G401 (cell line): ENCODE measurements around the gene MC2R. TPM values are rescaled to one million over a fixed set of nuclear protein-coding genes. Genes with fewer than 3 reads are reported as not detected.

Experiments used
- DNase-seq: peaks from one replicate; pipeline ENCODE4 v3.0.0-alpha.2; 2015; ENCODE audit warnings: low spot score
- in situ Hi-C: cut with HindIII; loops from 2 replicates; pipeline ENCODE4 v1.10.0; 2016; ENCODE audit warnings: low sequenced_read_pairs, mixed read lengths
- total RNA-seq: library from RNA; depleted of rRNA; stranded (reverse); fragments of >200 nt; shearing (Covaris generic); gene quantifications from 2 replicates; pipeline ENCODE4 v1.2.3, GENCODE V29; 2014; rRNA removed

Gene MC2R
- not detected in 2 replicates for total RNA-seq

DNA sequence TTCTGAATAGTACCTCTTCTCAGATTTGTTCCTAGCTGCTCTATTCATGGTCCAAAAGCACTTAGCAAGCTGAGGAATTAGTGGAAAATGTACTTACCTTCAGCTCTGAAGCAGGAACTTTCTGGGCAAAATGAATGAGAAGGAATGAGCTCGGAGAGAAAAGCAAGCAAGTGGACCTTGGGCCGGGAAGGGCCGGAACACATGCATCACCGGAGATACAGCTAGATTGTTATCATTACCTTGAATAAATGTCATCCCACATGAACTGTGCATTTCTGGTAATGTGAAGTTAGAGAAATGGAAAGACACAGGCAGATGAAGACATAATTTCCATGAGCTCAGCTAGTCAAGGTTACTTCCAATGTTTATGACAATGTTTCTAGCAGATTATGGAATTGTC lies at the start of gene MC2R:
TSS of gene MC2R (minus strand) at position 146 of the 400 bp plus-strand sequence. CDS start 30,018 bp downstream, outside the sequence.
- peak; percentile 25 for DNase-seq
- in situ Hi-C loops, result no loop called here

DNA sequence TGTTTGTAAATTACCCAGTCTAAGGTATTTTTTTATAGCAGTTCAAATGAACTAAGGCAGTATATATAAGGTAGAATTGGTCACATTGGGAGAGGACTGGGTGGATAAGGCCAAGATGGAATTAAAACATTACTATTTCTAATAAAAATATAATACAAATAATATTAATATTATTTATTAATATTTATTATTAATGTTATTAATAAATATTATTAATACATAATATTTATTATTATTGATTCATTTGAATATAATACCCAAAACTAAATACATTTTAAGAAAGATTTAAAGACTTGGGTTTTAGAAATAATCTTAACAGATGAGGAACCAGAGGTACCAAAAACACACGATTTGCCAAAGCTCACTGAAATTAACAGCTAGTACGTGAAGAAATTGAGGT lies 30.5 kb upstream of the MC2R start:
- no peak for DNase-seq
- in situ Hi-C loops, result no loop called here

DNA sequence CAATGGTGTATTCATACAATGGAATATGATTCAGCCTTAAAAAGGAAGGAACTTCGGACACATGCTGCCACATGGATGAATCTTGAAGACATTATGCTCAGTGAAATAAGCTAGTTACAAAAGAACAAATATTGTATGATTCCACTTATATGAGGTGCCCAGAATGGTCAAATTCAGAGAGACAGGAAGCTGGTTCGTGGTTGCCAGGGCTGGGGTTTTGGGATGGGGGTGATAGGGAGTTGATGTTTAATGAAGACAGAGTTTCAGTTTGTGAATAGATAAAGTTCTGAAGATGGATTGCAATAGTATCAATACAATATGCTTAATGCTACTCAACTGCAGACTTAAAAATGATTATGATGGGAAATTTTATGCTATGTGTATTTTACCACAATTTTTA lies 28.0 kb upstream of the MC2R start:
- in situ Hi-C loops, result no loop called here
- no peak for DNase-seq

DNA sequence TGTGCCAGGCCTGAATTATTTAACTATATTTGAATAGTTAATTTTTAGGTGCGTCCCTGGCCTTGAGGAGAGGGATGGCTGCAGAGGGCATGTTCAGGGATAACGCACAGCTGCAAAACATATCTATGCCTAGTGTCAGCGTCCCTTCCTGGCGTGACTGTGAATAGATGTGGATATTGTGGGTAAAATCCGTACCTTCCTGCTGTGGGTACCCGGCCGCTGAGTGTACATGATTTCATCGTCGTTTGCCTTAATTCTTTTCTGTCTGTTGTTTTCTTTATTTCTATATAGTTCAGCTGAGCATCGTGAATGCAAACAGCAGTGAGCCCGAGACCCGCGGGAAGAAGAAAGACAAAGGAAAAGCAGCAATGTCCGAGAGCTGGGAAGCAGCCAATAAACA lies 25.0 kb upstream of the MC2R start:
- DNase-seq, result no peak
- in situ Hi-C loops, result no loop called here

DNA sequence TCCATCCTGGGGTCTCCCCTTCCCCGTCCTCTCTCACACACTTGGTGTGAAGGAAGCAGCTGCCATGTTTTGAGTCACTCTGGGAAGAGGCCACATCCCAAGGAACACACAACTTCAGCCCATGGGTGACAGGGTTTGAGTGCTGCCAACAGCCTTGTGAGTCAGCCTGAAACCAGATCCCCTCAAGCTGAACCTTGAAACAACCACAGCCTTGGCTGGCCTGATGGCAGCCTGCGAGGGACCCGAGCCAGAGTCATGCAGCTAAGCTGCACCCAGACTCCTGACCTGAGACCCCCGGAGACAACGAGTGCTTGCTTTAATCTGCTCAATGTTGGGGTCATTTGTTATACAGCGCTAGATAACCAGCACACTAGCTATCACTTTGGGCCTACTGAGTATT lies 19.3 kb upstream of the MC2R start:
- no peak for DNase-seq
- in situ Hi-C loops, result no loop called here

DNA sequence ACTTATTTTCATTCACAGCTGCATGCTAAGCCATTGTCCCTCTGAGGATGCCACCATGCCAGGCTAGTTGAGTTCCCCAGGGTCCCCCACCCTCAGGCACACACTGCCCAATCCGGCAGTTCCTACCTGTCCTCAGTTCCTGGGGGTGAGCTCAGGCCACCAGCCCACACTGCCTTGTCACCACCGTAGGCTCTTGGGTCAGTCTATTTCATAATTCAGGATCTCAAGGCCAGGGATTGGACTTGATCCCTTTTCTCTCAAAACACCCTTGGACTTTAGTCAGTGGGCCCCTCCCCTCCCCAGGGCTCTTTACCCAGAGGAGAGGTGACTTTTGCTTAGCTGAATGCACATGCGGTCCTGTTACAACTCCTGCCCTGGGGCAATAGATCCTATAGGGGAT lies 18.7 kb upstream of the MC2R start:
- no peak for DNase-seq
- in situ Hi-C loops, result no loop called here

DNA sequence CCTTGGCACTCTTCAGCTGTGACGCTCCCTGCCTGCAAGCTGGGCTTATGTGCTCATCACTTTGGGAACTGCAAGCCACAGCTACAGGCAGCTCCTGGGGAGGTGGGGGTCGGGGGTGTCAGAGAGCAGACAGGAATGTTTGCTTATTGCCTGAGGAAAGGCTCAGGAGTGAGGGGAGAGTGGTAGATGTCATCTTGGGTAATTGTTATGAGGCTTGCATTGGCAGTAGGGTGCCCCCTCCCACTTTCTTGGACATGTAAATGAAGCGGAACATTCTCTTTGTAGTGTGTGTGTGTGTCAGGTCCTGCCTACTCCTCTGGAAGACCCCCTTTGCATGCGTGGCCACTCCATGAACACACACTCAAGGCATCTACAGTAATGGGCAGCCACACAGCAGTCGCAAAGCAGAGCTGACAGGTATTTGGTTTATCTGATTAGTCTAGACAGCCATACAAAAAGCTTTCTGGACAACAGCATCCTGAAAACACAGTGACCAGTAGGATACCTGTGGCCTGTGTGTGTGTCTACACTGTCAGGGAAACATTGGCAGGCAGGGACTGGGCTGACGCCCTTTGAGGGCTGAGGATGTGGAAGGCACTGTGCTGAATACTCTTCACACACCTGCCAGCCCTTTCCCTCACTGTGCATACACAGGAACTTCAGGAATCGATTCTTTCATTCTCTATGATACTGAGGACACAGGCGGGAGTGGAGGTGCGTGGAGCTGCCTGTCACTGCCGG lies 17.1 kb upstream of the MC2R start:
- in situ Hi-C loops, result no loop called here
- no peak for DNase-seq

DNA sequence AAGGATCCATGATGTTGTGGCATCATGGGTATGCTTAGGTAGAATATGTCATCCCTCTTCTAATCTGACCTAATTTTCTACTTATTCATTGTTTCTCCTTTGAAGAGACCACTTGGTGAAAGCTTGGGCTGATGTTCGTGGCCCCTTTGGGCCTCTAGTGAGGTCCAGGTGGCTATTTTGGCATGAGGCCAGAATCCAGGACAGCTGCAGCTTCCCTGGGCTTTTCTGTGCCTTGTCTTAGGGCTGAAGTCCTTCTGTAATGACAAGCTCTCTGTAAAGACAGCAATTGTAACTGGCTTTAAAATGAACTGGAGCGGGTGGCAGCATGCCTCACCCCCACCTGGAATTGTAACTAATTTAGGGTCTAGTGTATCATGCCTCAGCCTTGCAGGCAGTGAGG lies 15.6 kb upstream of the MC2R start:
- DNase-seq, result no peak
- in situ Hi-C loops, result no loop called here

DNA sequence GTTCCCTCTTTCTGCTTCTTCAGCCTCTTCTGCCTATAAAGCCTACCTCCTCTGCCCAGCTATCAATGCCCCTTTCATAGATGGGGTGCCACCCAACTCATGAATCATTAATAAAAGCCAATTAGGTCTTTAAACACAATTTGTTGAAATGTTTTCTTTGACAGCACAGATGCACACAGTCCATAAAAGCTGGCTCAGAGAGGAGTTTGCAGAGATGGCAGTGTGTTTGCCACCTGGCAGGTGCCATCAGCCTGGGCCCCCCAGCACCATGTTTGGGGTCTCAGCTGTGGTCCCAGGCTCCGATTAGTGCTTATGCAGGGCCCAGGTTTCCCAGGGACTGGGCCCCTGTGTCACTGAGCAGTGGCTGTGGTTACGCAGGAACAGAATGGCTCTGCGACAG lies 7.9 kb upstream of the MC2R start:
- no peak for DNase-seq
- in situ Hi-C loops, result no loop called here

DNA sequence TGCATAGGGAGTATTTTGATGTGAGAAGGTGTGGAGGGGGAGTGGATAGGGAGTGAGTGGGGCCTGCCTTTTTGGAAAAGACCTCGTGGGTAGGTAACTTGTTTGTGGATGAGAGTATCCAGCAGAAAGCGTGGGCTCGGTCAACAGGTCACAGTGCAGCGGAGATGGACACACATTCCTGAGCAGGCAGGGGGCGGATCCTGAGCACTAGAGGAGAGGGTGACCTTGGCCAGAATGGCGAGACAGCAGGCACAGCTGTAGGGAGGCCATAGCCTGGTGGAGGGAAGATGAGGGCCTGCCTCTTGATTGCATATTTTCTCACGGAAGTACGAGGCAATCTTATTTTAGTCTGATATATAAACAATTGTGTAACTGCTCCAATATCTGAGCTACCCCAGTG lies 3.6 kb upstream of the MC2R start:
- in situ Hi-C loops, result no loop called here
- DNase-seq, result no peak

DNA sequence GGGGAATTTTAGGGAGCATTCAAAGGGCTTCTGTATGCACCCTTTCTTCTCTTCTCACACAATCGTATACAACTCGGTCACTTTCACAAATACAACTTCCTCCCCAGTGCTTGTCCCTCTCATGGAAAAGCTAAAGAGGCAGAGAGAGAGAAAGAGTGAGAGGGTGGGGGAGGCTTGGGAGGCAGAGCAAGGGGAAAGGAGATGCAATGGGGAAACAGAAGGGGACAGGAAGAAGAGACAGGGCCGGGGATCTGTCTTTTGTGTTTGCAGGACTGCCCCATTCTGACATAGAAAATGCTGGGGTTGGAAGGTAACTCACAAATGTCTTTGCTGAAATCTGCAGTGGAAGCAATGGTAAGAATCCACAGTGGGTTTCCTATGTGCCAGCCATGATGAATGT lies 2.1 kb upstream of the MC2R start:
- in situ Hi-C loops, result no loop called here

DNA sequence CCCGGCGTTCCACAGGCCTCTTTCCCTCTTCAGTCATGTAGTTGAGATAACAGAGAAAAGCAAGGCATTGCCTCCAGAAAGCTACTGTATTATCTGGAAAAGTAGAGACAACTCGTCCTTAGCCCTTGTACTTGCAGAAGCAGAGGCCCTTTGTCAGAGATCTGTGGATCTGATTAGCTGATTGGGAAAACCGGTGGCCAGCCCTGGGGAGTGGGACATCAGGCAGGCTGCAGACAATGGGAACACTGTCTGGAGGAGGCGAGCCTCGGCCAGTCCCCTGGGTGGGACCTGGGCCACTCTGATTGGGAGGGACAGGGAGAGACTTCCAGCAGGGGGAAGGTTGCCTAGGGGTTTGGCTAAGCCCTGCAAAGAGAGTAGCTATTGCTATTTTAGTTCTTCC lies 1.2 kb upstream of the MC2R start:
- in situ Hi-C loops, result no loop called here

More for the DNA sequence above, 2.1 kb upstream of the MC2R start:
- no peak for DNase-seq

DNA sequence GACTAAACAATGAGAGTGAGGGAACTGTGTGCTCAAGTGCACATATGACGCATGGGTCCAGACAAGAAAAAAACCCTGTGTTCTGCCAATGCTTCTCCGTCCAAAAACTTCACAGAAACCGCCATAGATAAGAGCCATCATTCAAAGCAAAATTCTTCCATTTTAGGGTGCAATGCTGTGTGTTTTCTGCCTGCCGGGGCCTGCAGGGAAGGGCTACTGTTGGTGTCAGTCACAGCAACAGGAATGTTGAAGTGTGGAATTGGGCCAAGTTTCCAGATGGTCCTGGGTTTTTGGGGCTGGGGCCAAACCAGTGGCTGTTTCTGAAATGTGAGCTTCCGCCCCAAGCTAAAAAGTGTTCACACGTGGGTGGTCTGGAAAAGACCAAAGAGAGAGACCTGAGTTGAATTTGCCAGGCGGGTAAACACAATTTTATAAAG lies 677 bp upstream of the MC2R start:
- in situ Hi-C loops, result no loop called here

More for the DNA sequence above, 1.2 kb upstream of the MC2R start:
- no peak for DNase-seq

DNA sequence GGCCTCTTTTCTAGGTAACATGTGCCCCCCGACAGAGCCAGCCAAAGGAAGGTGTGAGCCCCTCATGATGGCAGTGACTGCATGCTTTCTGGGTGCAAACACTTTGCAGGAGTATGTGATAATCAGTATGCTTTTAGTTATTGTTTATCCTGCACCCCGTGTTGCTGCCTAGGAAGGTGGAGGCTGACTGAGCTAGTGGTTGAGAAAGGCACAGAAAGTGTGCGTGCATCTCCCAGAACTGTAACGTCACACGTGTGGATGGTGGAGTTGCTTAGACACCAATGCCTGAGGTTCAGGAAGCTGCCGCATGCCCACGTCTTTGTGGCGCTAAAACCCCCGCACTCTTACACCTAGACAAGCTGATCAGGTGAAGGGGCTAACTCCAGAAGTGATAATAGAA lies 580 bp downstream of the MC2R start:
- in situ Hi-C loops, result no loop called here
- no peak for DNase-seq

More for the DNA sequence above, 677 bp upstream of the MC2R start:
- DNase-seq, result peak; percentile 90

DNA sequence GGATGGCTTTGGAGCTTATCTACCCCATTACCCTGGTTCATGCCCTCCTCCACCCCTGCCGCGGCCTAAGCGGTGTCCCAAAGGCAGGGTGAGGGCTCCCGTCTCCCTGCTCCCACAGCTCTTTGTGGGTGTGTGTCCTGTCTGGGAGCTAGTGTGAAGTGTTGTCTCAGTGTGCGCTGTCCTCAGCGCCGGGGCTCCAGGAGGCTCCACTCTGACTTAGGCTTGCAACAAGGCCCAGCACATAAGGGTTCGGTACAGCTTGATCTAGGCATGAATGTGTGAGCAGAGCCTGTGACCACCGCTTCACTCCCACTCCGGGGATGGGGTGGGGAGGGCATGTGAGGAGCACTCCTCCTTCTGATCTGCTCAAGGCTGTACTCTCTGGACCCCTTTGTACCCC lies 1.2 kb downstream of the MC2R start:
- no peak for DNase-seq
- in situ Hi-C loops, result no loop called here

DNA sequence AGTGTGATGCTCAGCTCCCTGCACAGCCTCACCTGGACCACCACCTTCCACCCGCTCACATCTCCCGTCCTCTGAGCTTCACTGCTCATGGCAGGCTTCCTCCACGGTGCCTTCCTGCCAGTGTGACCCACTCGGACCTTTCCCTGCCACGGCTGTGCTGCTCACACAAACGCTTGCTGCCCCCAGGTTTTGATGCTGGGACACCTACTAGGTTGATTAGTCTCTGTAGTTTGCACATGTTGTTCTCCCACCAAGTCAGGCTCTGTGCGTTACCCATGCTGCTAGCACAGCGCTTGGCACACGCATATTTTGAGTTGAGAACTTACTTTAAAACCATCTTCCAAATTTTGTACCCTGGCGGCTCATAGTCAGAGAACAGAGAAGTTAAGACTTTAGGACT lies 2.1 kb downstream of the MC2R start:
- in situ Hi-C loops, result no loop called here
- DNase-seq, result no peak

DNA sequence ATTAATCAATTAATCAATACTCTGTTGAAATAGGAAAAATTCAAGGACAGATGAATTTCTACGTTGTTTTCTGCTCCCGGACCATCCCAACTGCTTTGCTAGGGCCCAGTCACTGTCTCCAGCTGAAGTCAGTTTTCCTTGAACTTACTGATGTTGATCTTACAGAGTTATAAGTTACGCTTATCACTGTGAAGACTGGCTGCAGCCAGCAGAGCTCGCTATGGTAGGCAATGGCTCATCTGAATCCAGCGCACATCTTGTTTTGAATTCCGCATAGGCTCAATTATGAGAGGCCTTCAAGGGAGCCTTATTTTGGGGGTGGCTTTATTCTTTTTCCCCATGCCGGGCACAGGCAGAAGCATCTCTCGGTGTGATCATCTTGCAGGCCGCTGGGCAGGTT lies 2.7 kb downstream of the MC2R start:
- in situ Hi-C loops, result no loop called here
- DNase-seq, result no peak

DNA sequence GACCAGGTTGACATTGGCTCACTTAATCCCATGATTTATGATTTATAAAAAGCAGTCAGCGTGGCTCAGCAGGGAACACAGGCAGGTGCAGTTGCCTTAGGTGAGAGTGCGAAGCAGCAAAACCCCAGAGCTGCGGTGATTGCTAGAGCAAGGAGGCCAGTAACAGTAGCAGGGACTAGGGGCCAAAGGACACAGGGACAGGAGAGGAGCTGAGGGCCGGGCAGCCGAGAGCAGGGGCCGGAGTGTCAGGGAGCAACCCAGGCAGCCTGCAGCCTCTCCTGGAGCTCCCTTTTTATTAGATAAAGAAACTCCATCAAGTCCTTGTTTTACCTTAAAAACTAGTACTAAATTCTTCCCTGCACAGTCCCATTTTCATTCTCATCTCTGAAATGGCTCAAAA lies 4.3 kb downstream of the MC2R start:
- no peak for DNase-seq
- in situ Hi-C loops, result no loop called here

DNA sequence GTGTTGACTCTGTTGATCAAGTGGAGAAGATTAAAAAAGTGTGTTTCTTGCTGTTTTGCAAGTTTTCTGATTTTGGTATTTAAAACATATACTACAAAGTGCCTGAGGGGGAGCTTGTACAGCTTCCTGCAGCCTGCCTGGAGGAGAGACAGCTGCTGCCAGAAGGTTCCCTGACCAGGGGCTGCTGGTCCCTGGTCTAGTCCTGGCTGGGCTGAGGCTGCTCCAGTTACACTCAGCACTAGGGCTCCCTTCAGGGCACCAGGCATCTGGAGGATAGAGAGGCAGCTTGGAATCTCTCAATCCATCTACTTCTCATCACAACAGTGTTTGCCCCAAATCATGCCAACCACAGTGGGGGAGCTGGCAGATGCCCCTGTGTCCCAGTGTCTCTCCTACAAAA lies 4.8 kb downstream of the MC2R start:
- in situ Hi-C loops, result no loop called here
- DNase-seq, result peak; percentile 29

DNA sequence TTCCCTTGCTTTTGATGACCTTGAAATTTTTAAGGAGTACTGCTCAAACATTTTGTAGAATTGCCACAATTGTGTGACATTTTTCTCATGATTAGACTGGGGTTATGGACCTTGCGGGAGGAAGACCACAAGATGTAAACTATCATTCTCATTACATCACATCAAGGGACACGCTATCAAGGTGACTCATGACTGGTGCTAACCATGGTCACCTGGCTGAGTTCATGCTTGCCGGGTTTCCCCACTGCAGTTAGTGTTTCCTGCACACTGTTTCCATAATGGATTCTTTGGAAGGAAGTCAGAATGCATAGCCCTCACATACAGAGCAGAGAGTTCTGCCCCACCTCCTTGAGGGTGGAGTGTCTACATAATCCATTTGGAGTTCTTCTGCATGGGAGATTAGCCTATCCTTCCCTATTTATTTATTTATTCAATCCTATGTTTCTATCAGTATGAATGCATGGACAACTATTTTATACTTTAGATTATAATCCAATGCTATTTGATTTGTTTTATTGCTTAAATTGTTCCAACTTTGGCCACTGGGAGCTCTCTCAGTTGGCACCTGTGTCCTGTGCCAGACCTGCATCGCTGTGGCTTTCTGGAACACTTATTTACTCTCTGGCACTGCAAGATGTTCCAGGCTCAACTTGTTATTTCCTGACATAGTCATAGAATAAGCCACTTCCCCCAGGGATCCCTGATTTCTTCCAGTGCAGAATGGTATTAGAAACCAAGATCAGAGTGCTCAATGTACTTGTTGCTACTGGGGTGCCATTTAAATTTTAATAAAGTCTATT lies 6.0 kb downstream of the MC2R start:
- DNase-seq, result peak; percentile 56
- in situ Hi-C loops, result no loop called here

DNA sequence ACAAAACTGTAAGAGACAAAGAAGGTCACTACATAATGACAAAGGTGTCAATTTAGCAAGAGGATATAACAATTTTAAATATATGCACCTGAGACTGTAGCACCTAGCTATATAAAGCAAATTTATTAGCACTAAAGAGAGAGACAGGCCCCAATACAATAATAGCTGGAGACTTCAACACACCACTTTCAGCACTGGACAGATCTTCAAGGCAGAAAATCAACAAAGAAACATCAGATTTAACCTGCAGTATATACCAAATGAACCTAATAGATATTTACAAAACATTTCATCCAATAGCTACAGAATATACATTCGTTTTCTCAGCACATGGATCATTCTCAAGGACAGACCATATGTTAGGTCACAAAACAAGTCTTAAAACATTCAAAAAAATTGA lies 14.7 kb downstream of the MC2R start:
- in situ Hi-C loops, result no loop called here
- DNase-seq, result no peak
